H1 (cell line): ENCODE measurements around the gene HOMER1. TPM values are rescaled to one million over a fixed set of nuclear protein-coding genes. Genes with fewer than 3 reads are reported as not detected.

Experiments
- CTCF ChIA-PET: fragments of 300-600 bp; sonication (Branson Sonifier 250); formaldehyde crosslinking; loops from one replicate; lab custom pipeline; 2021; ENCODE audit not compliant: partially characterized antibody; lab: Charles Lee
- POLR2A ChIA-PET: fragments of 300-600 bp; sonication (Branson Sonifier 250); formaldehyde crosslinking; loops from one replicate; lab custom pipeline; 2021; ENCODE audit warnings: inconsistent platforms; ENCODE audit not compliant: partially characterized antibody; lab: Charles Lee
- DNase-seq, 2 experiments: peaks; one replicate each; pipeline versions ENCODE4 v3.0.0 to v3.0.0-alpha.2; 2010 to 2022; ENCODE audit warnings: low spot score in 2 of 2, low read depth in 1 of 2, mixed read lengths in 1 of 2
- FAIRE-seq: peaks from 2 replicates; lab custom pipeline; 2011; peaks lifted over from hg19 to GRCh38; lab: Jason Lieb, UNC
- H2AFZ ChIP-seq: 2 replicates; pipeline ENCODE4 v1.8.1; 2012; ENCODE audit warnings: low read length, inconsistent platforms
- H2AK5ac ChIP-seq: 2 replicates; pipeline ENCODE4 v1.6.1; 2013; ENCODE audit warnings: low read depth, low read length
- H2BK120ac ChIP-seq: replicated peaks from 2 replicates; pipeline ENCODE3; 2013; ENCODE audit warnings: low read depth, low read length, inconsistent platforms
- H2BK12ac ChIP-seq: 2 replicates; pipeline ENCODE4 v1.6.1; 2013; ENCODE audit warnings: low read depth, low read length
- H2BK15ac ChIP-seq: 2 replicates; pipeline ENCODE4 v1.6.1; 2013; ENCODE audit warnings: low read length
- H2BK20ac ChIP-seq: 2 replicates; pipeline ENCODE4 v1.6.1; 2013; ENCODE audit warnings: low read length
- H2BK5ac ChIP-seq: 2 replicates; pipeline ENCODE4 v1.6.1; 2013; ENCODE audit warnings: low read depth, low read length
- H3K14ac ChIP-seq: 2 replicates; pipeline ENCODE4 v1.6.1; 2013; ENCODE audit warnings: inconsistent platforms; ENCODE audit not compliant: insufficient read length
- H3K18ac ChIP-seq: 2 replicates; pipeline ENCODE4 v1.6.1; 2013; ENCODE audit warnings: low read length; ENCODE audit errors: extremely low read depth
- H3K23ac ChIP-seq: 2 replicates; pipeline ENCODE4 v1.6.1; 2013; ENCODE audit warnings: inconsistent platforms; ENCODE audit not compliant: insufficient read length
- H3K23me2 ChIP-seq: 2 replicates; pipeline ENCODE4 v1.6.1; 2013; ENCODE audit warnings: low read depth, low read length
- H3K27ac ChIP-seq: 2 replicates; pipeline ENCODE4 v1.6.1; 2011; ENCODE audit warnings: low read depth, low read length, inconsistent platforms
- H3K27me3 ChIP-seq, 4 experiments: replicated peaks in 1 of 4; 1 replicate in 1 of 4; 2 replicates in 3 of 4; pipeline versions ENCODE4 v1.6.1 to v1.8.1; 2011 to 2013; ENCODE audit warnings: low read length in 3 of 4, mild to moderate bottlenecking in 3 of 4, inconsistent platforms in 2 of 4, mixed read lengths in 2 of 4, moderate library complexity in 1 of 4; ENCODE audit not compliant: control insufficient read depth in 3 of 4, insufficient read depth in 3 of 4; ENCODE audit errors: extremely low read depth in 1 of 4
- H3K36me3 ChIP-seq, 4 experiments: 2 replicates each; pipeline versions ENCODE4 v1.6.1 to v1.8.1; 2011 to 2013; ENCODE audit warnings: mild to moderate bottlenecking in 4 of 4, low read length in 3 of 4, moderate library complexity in 2 of 4, control low read depth in 1 of 4, inconsistent platforms in 1 of 4; ENCODE audit not compliant: insufficient read depth in 4 of 4, control insufficient read depth in 2 of 4
- H3K4ac ChIP-seq: replicated peaks from 2 replicates; pipeline ENCODE3; 2013; ENCODE audit warnings: low read length, low read depth, mixed read lengths, inconsistent platforms; ENCODE audit not compliant: insufficient read length
- H3K4me1 ChIP-seq, 4 experiments: replicated peaks in 1 of 4; 1 replicate in 1 of 4; 2 replicates in 3 of 4; pipeline versions ENCODE4 v1.6.1 to v1.8.1; 2011 to 2013; ENCODE audit warnings: low read length in 3 of 4, inconsistent platforms in 2 of 4, mixed read lengths in 1 of 4; ENCODE audit not compliant: insufficient read depth in 4 of 4, control insufficient read depth in 3 of 4
- H3K4me2 ChIP-seq, 2 experiments: 2 replicates each; pipeline versions ENCODE4 v1.6.1 to v1.8.1; 2011 to 2013; ENCODE audit warnings: low read depth in 2 of 2, low read length in 2 of 2, control low read depth in 1 of 2, inconsistent platforms in 1 of 2, mild to moderate bottlenecking in 1 of 2; ENCODE audit not compliant: insufficient read depth in 1 of 2
- H3K4me3 ChIP-seq, 4 experiments: fragments of 200-600, 300-600 bp in 1 of 4; sonication (generic), shearing (Covaris generic), sonication (Bioruptor Twin) in 1 of 4; 2 replicates each; pipeline versions ENCODE4 v1.5.1 to v1.8.1; 2011 to 2016; ENCODE audit warnings: low read length in 4 of 4, low read depth in 3 of 4, control low read depth in 2 of 4, inconsistent platforms in 2 of 4, mild to moderate bottlenecking in 2 of 4, mixed read lengths in 1 of 4, moderate library complexity in 1 of 4; ENCODE audit not compliant: insufficient read depth in 2 of 4; ENCODE audit errors: extremely low read depth in 1 of 4
- H3K56ac ChIP-seq: replicated peaks from 2 replicates; pipeline ENCODE3; 2013; ENCODE audit warnings: low read depth, mild to moderate bottlenecking, mixed read lengths, low read length, inconsistent platforms; ENCODE audit not compliant: insufficient read length
- H3K79me1 ChIP-seq: 2 replicates; pipeline ENCODE4 v1.6.1; 2013; ENCODE audit warnings: low read depth, low read length, control low read depth
- H3K79me2 ChIP-seq, 2 experiments: 2 replicates each; pipeline versions ENCODE4 v1.6.1 to v1.8.1; 2012 to 2013; ENCODE audit warnings: low read length in 2 of 2, mild to moderate bottlenecking in 2 of 2, inconsistent platforms in 1 of 2; ENCODE audit not compliant: insufficient read depth in 2 of 2, control insufficient read depth in 1 of 2
- H3K9ac ChIP-seq, 4 experiments: replicated peaks in 1 of 4; 1 replicate in 1 of 4; 2 replicates in 3 of 4; pipeline versions ENCODE4 v1.6.1 to v1.8.1; 2011 to 2013; ENCODE audit warnings: low read depth in 3 of 4, low read length in 3 of 4, control low read depth in 2 of 4, mild to moderate bottlenecking in 2 of 4, moderate library complexity in 2 of 4, inconsistent platforms in 1 of 4; ENCODE audit errors: extremely low read depth in 1 of 4
- H3K9me3 ChIP-seq, 2 experiments: 2 replicates each; pipeline versions ENCODE4 v1.6.1 to v1.8.1; 2012 to 2013; ENCODE audit warnings: mild to moderate bottlenecking in 2 of 2, moderate library complexity in 2 of 2, control low read depth in 1 of 2, inconsistent platforms in 1 of 2, low read depth in 1 of 2, low read length in 1 of 2, mixed read lengths in 1 of 2; ENCODE audit not compliant: insufficient read depth in 2 of 2
- H4K20me1 ChIP-seq, 2 experiments: replicated peaks in 1 of 2; 2 replicates each; pipeline versions ENCODE3 to v1.8.1; 2011 to 2013; ENCODE audit warnings: inconsistent platforms in 2 of 2, low read length in 2 of 2, mild to moderate bottlenecking in 1 of 2; ENCODE audit not compliant: insufficient read depth in 2 of 2, control insufficient read depth in 1 of 2
- H4K5ac ChIP-seq: 2 replicates; pipeline ENCODE4 v1.6.1; 2013; ENCODE audit warnings: low read length, low read depth, mixed read lengths, inconsistent platforms; ENCODE audit not compliant: insufficient read length
- H4K8ac ChIP-seq: 2 replicates; pipeline ENCODE4 v1.8.0; 2013; ENCODE audit warnings: mild to moderate bottlenecking, moderate library complexity, low read length, inconsistent platforms; ENCODE audit not compliant: insufficient read depth; ENCODE audit errors: extremely low read depth
- H4K91ac ChIP-seq: replicated peaks from 2 replicates; pipeline ENCODE3; 2013; ENCODE audit warnings: low read length, mixed read lengths, inconsistent platforms; ENCODE audit not compliant: insufficient read length
- ASH2L ChIP-seq: fragments of 200-600, 300-600 bp; sonication (generic); IDR thresholded peaks from one replicate; pipeline ENCODE4 v1.7.1; 2017; ENCODE audit warnings: low read length
- ATF2 ChIP-seq: IDR thresholded peaks from 2 replicates; pipeline ENCODE4 v1.6.1; 2012; ENCODE audit warnings: low read length, inconsistent platforms
- ATF3 ChIP-seq: IDR thresholded peaks from 2 replicates; pipeline ENCODE4 v1.6.1; 2011; ENCODE audit warnings: low read depth, mild to moderate bottlenecking, low read length; ENCODE audit not compliant: insufficient read depth
- BRCA1 ChIP-seq: IDR thresholded peaks from 2 replicates; pipeline ENCODE4 v1.6.1; 2012; ENCODE audit warnings: low read depth, low read length, improper control_type of control experiment
- FOSL1 ChIP-seq: IDR thresholded peaks from 2 replicates; pipeline ENCODE4 v1.6.1; 2011; ENCODE audit warnings: mild to moderate bottlenecking, low read depth, low read length, moderate library complexity; ENCODE audit not compliant: insufficient read depth
- KDM1A ChIP-seq: fragments of 200-600, 300-600 bp; sonication (generic); IDR thresholded peaks from 2 replicates; pipeline ENCODE4 v1.7.1; 2016; ENCODE audit warnings: mild to moderate bottlenecking, low read length, borderline replicate concordance
- POU5F1 ChIP-seq: IDR thresholded peaks from 2 replicates; pipeline ENCODE4 v1.6.1; 2011; ENCODE audit warnings: low read depth, mild to moderate bottlenecking, low read length, moderate library complexity
- SAP30 ChIP-seq: fragments of 300-600 bp; sonication (generic); IDR thresholded peaks from 2 replicates; pipeline ENCODE4 v1.7.1; 2012; ENCODE audit warnings: low read length, moderate library complexity, mild to moderate bottlenecking, inconsistent platforms; ENCODE audit not compliant: insufficient read depth, insufficient replicate concordance
- SIN3A ChIP-seq, 2 experiments: IDR thresholded peaks in 1 of 2; conservative IDR thresholded peaks in 1 of 2; 2 replicates each; pipeline ENCODE4 v1.6.1; 2011 to 2012; ENCODE audit warnings: low read length in 2 of 2, improper control_type of control experiment in 1 of 2, low read depth in 1 of 2, mild to moderate bottlenecking in 1 of 2
- TAF1 ChIP-seq: IDR thresholded peaks from 2 replicates; pipeline ENCODE4 v1.6.1; 2011; ENCODE audit warnings: mild to moderate bottlenecking, low read depth, low read length
- TBP ChIP-seq: IDR thresholded peaks from 2 replicates; pipeline ENCODE4 v1.6.1; 2011; ENCODE audit warnings: low read depth, low read length, improper control_type of control experiment
- TCF12 ChIP-seq: IDR thresholded peaks from 2 replicates; pipeline ENCODE4 v1.6.1; 2011; ENCODE audit warnings: low read depth, mild to moderate bottlenecking, low read length
- WGBS, 2 experiments: shearing (Covaris generic) in 1 of 2; methylation state at CpG; one replicate each; pipeline versions ENCODE4 v1.1.6 to v1.1.7; 2013 to 2015; ENCODE audit warnings: low lambda C conversion rate in 2 of 2, mixed read lengths in 2 of 2, inconsistent platforms in 1 of 2, low coverage in 1 of 2, missing lambda C conversion rate in 1 of 2; ENCODE audit not compliant: insufficient replicate concordance in 2 of 2, insufficient coverage in 1 of 2, insufficient read length in 1 of 2; ENCODE audit errors: extremely low coverage in 1 of 2, missing lambda C conversion rate in 1 of 2; 5-methylcytosine and 5-hydroxymethylcytosine counted together
- polyA plus RNA-seq, 7 experiments: library from polyadenylated mRNA; depleted of rRNA in 3 of 7; stranded (reverse) in 5 of 7; unstranded in 2 of 7; fragments of >200 nt in 5 of 7; fragments of 200-250 nt in 2 of 7; gene quantifications; 1 replicate in 5 of 7; 2 replicates in 1 of 7; 4 replicates in 1 of 7; pipeline versions ENCODE4 v1.2.1 to v1.2.3, GENCODE V29; 2011 to 2013; ENCODE audit warnings: missing spikeins in 2 of 7, mixed read lengths in 2 of 7
- total RNA-seq: library from RNA; stranded (reverse); fragmentation: NEBNext Ultra II Directional; extraction: Animal tissue kit (Norgen Biotek cat#: 25700); gene quantifications from 2 replicates; pipeline ENCODE4 v1.2.1, GENCODE V29; 2021

Gene HOMER1
- total and polyA plus RNA-seq, 2 of the 8 experiments (the other 6 are each of a cell fraction or from before 2014, with no cell fraction given), result 6.4 to 57.9 TPM

- no peak overlapping the region for H3K27ac ChIP-seq
- no peak overlapping the region for H3K23ac ChIP-seq
- H3K4me3 ChIP-seq, result no peak overlapping the region
- no peak overlapping the region for H4K91ac ChIP-seq
- no peak overlapping the region for H3K9ac ChIP-seq
- 83% methylated on average over 4 of the region's 4 CpGs; no CpG with 5 or more reads in 1 of the 2 experiments for WGBS, 2 experiments
- no peaks in the 10 kb centered on the region for H3K4me1 ChIP-seq
- H3K14ac ChIP-seq, result no peak overlapping the region
- peaks cover 0 to 2% of the 10 kb centered on the region in 2 experiments for H4K20me1 ChIP-seq
- no peak for FAIRE-seq
- H3K79me1 ChIP-seq, result no peaks in the 10 kb centered on the region
- no peak overlapping the region for H2BK15ac ChIP-seq
- ChIA-PET CTCF (interaction anchor here (3.0 kb wide), 1 partner anchor 11 kb away, joined by 15 read pairs; no protein-coding TSS in a partner anchor), POLR2A (interaction anchor here (1.8 kb wide), 1 partner anchor 8 kb away, joined by 4 read pairs; no protein-coding TSS in a partner anchor)
- DNase-seq, result no peak
- peaks cover 0 to 16% (median 6%) of the 10 kb centered on the region in 4 experiments; a peak in 5 of 8 replicates for H3K36me3 ChIP-seq
- no peak overlapping the region for H3K4me2 ChIP-seq
- no peak overlapping the region for H3K4ac ChIP-seq
- H3K56ac ChIP-seq, result no peak overlapping the region
- no peak overlapping the region for H2BK20ac ChIP-seq
- H2BK12ac ChIP-seq, result no peak overlapping the region
- no peak overlapping the region for H2BK120ac ChIP-seq
- H2AK5ac ChIP-seq, result no peak overlapping the region
- peaks cover 0 to 16% of the 10 kb centered on the region in 2 experiments; a peak in 2 of 4 replicates for H3K79me2 ChIP-seq
- H3K18ac ChIP-seq, result no peak overlapping the region
- H4K8ac ChIP-seq, result no peak overlapping the region
- no peak overlapping the region for H2AFZ ChIP-seq
- no peak overlapping the region for H2BK5ac ChIP-seq
- H3K23me2 ChIP-seq, result no peaks in the 10 kb centered on the region
- no peaks in the 10 kb centered on the region for H3K9me3 ChIP-seq
- H4K5ac ChIP-seq, result no peak overlapping the region
- H3K27me3 ChIP-seq, result no peaks in the 10 kb centered on the region
- no peak for TF ChIP-seq SIN3A (conservative IDR thresholded peaks at IDR 0.05 in 1 of 2, IDR thresholded peaks at IDR 0.05 in 1 of 2; ENCODE audit: low read depth in 1 of 2, low read length in 2 of 2)
- no peak for TF ChIP-seq ATF3
- TF ChIP-seq TBP, result no peak
- TF ChIP-seq TAF1, result no peak
- no peak for TF ChIP-seq POU5F1
- TF ChIP-seq TCF12, result no peak
- TF ChIP-seq BRCA1, result no peak
- no peak for TF ChIP-seq ATF2
- no peak for TF ChIP-seq ASH2L
- no peak for TF ChIP-seq SAP30
- TF ChIP-seq KDM1A, result no peak
- TF ChIP-seq FOSL1, result no peak
Observed at GRCh38 chr5:79454043-79454442, 59.9 kb downstream of the HOMER1 start.
